Liver (tissue), 9 donors: ENCODE measurements around the gene NWD2. TPM values are rescaled to one million over a fixed set of nuclear protein-coding genes. Genes with fewer than 3 reads are reported as not detected.

Experiments
- DNase-seq: peaks from one replicate; pipeline ENCODE4 v3.0.0-alpha.2; 2017; ENCODE audit warnings: low spot score
- H3K27ac ChIP-seq, 2 donors: one replicate each; pipeline ENCODE4 v1.7.0; 2013; ENCODE audit warnings: inconsistent platforms in 2 of 2, low read length in 2 of 2, control low read depth in 1 of 2, low read depth in 1 of 2, mild to moderate bottlenecking in 1 of 2
- H3K27me3 ChIP-seq, 4 donors: one replicate each; pipeline versions ENCODE4 v1.6.1 to v1.7.0; 2013; ENCODE audit warnings: low read length in 3 of 4, inconsistent platforms in 1 of 4, mild to moderate bottlenecking in 1 of 4, moderate library complexity in 1 of 4; ENCODE audit not compliant: control insufficient read depth in 4 of 4, insufficient read depth in 4 of 4
- H3K36me3 ChIP-seq, 4 donors: one replicate each; pipeline versions ENCODE4 v1.6.1 to v1.7.0; 2013; ENCODE audit warnings: low read length in 3 of 4, mild to moderate bottlenecking in 3 of 4, low read depth in 1 of 4, moderate library complexity in 1 of 4; ENCODE audit not compliant: control insufficient read depth in 4 of 4, insufficient read depth in 3 of 4
- H3K4me1 ChIP-seq, 4 donors: one replicate each; pipeline versions ENCODE4 v1.6.1 to v1.7.0; 2013; ENCODE audit warnings: low read length in 3 of 4, mild to moderate bottlenecking in 3 of 4, moderate library complexity in 1 of 4; ENCODE audit not compliant: control insufficient read depth in 4 of 4, insufficient read depth in 4 of 4
- H3K4me3 ChIP-seq, 3 donors: one replicate each; pipeline versions ENCODE4 v1.6.1 to v1.7.0; 2013; ENCODE audit warnings: low read length in 3 of 3, control low read depth in 1 of 3, low read depth in 1 of 3, mild to moderate bottlenecking in 1 of 3
- H3K9ac ChIP-seq, 2 donors: one replicate each; pipeline ENCODE4 v1.7.0; 2013; ENCODE audit warnings: low read length in 2 of 2, mild to moderate bottlenecking in 2 of 2, moderate library complexity in 2 of 2, control low read depth in 1 of 2, low read depth in 1 of 2
- H3K9me3 ChIP-seq, 4 donors: one replicate each; pipeline versions ENCODE4 v1.6.1 to v1.7.0; 2013; ENCODE audit warnings: low read length in 3 of 4; ENCODE audit not compliant: control insufficient read depth in 4 of 4
- ATF3 ChIP-seq: IDR thresholded peaks from 2 replicates; pipeline ENCODE4 v1.6.1; 2016; ENCODE audit warnings: antibody characterized with exemption
- CTCF ChIP-seq: fragments of 150-350 bp; IDR thresholded peaks from 2 replicates; pipeline ENCODE4 v1.5.1; 2017; ENCODE audit warnings: improper control_type of control experiment, low read depth, low read length; ENCODE audit not compliant: missing input control
- EGR1 ChIP-seq, 2 donors: IDR thresholded peaks; 2 replicates each; pipeline ENCODE4 v1.6.1; 2016 to 2018; ENCODE audit warnings: antibody characterized with exemption in 2 of 2, low read depth in 2 of 2
- FOXA1 ChIP-seq: IDR thresholded peaks from 2 replicates; pipeline ENCODE4 v1.6.1; 2016; ENCODE audit warnings: antibody characterized with exemption
- FOXA2 ChIP-seq: IDR thresholded peaks from 2 replicates; pipeline ENCODE4 v1.6.1; 2016; ENCODE audit warnings: antibody characterized with exemption
- GABPA ChIP-seq, 2 donors: IDR thresholded peaks in 1 of 2; conservative IDR thresholded peaks in 1 of 2; 2 replicates each; pipeline ENCODE4 v1.6.1; 2016; ENCODE audit warnings: antibody characterized with exemption in 2 of 2, mild to moderate bottlenecking in 1 of 2, moderate library complexity in 1 of 2
- HNF4A ChIP-seq, 2 donors: conservative IDR thresholded peaks; 2 replicates each; pipeline ENCODE4 v1.6.1; 2016; ENCODE audit warnings: antibody characterized with exemption in 2 of 2, mild to moderate bottlenecking in 2 of 2
- HNF4G ChIP-seq: IDR thresholded peaks from 2 replicates; pipeline ENCODE4 v1.6.1; 2016; ENCODE audit warnings: antibody characterized with exemption
- JUND ChIP-seq, 2 donors: IDR thresholded peaks; 2 replicates each; pipeline ENCODE4 v1.6.1; 2016; ENCODE audit warnings: antibody characterized with exemption in 2 of 2
- MAX ChIP-seq: IDR thresholded peaks from 2 replicates; pipeline ENCODE4 v1.6.1; 2016; ENCODE audit warnings: antibody characterized with exemption
- NR2F2 ChIP-seq: IDR thresholded peaks from 2 replicates; pipeline ENCODE4 v1.6.1; 2016; ENCODE audit warnings: antibody characterized with exemption
- RAD21 ChIP-seq, 2 donors: IDR thresholded peaks; 2 replicates each; pipeline ENCODE4 v1.6.1; 2016; ENCODE audit warnings: antibody characterized with exemption in 2 of 2, mild to moderate bottlenecking in 2 of 2
- REST ChIP-seq: IDR thresholded peaks from 2 replicates; pipeline ENCODE4 v1.6.1; 2016; ENCODE audit warnings: antibody characterized with exemption, mild to moderate bottlenecking
- RXRA ChIP-seq, 2 donors: IDR thresholded peaks; 2 replicates each; pipeline ENCODE4 v1.6.1; 2017 to 2018; ENCODE audit warnings: antibody characterized with exemption in 2 of 2, mild to moderate bottlenecking in 1 of 2
- SP1 ChIP-seq: IDR thresholded peaks from 2 replicates; pipeline ENCODE4 v1.6.1; 2018; ENCODE audit warnings: antibody characterized with exemption, mild to moderate bottlenecking
- TAF1 ChIP-seq: conservative IDR thresholded peaks from 2 replicates; pipeline ENCODE4 v1.6.1; 2016; ENCODE audit warnings: antibody characterized with exemption, mild to moderate bottlenecking
- YY1 ChIP-seq: IDR thresholded peaks from 2 replicates; pipeline ENCODE4 v1.6.1; 2016; ENCODE audit warnings: antibody characterized with exemption, mild to moderate bottlenecking
- ZBTB33 ChIP-seq: IDR thresholded peaks from 2 replicates; pipeline ENCODE4 v1.6.1; 2016; ENCODE audit warnings: antibody characterized with exemption
- WGBS: extraction: QIAGEN DNeasy Blood & Tissue Kit; methylation state at CpG from one replicate; pipeline ENCODE4 v1.1.7; 2013; 5-methylcytosine and 5-hydroxymethylcytosine counted together
- polyA plus RNA-seq, 2 donors: library from polyadenylated mRNA; stranded (reverse) in 1 of 2; unstranded in 1 of 2; fragments of 200-250 nt in 1 of 2; fragments of >200 nt in 1 of 2; fragmentation: Nextera tagmentation in 1 of 2; extraction: Ambion mirVana in 1 of 2; gene quantifications; one replicate each; pipeline versions ENCODE4 v1.2.1 to v1.2.3, GENCODE V29; 2013 to 2015
- total RNA-seq, 2 donors: library from RNA; depleted of rRNA; stranded (reverse); fragments of >200 nt; gene quantifications; one replicate each; pipeline ENCODE4 v1.2.3, GENCODE V29; 2014
- donor health status: healthy.
- donor health status: healthy.
- donor health status: healthy.
- donor health status: healthy.
- donor health status: healthy.

NWD2 gene
- total and polyA plus RNA-seq, 4 donors = 0.08 to 0.37 TPM; not detected in 2

GRCh38 chr4:37393321-37393720, 148.8 kb downstream of the NWD2 start:
- H3K4me3 ChIP-seq = no peak overlapping the region
- H3K4me1 ChIP-seq = peaks cover 1 to 10% (median 5%) of the 10 kb centered on the region in 4 donors
- no peak for DNase-seq
- H3K27me3 ChIP-seq = no peaks in the 10 kb centered on the region
- H3K27ac ChIP-seq = no peak overlapping the region
- no peak for TF ChIP-seq SP1
- TF ChIP-seq HNF4G = no peak
- no peak for TF ChIP-seq YY1
- no peak for TF ChIP-seq RAD21 (IDR thresholded peaks at IDR 0.05)
- no peak for TF ChIP-seq ZBTB33
- TF ChIP-seq FOXA1 = no peak
- no peak for TF ChIP-seq GABPA (IDR thresholded peaks at IDR 0.05 in 1 of 2, conservative IDR thresholded peaks at IDR 0.05 in 1 of 2)
- no peak for TF ChIP-seq REST
- TF ChIP-seq MAX = no peak
- TF ChIP-seq CTCF = no peak
- TF ChIP-seq RXRA (IDR thresholded peaks at IDR 0.05) = no peak
- no peak for TF ChIP-seq NR2F2
- TF ChIP-seq HNF4A (conservative IDR thresholded peaks at IDR 0.05) = no peak
- no peak for TF ChIP-seq TAF1
- TF ChIP-seq EGR1 (IDR thresholded peaks at IDR 0.05; ENCODE audit: low read depth in 2 of 2) = no peak
- TF ChIP-seq ATF3 = no peak
- TF ChIP-seq JUND (IDR thresholded peaks at IDR 0.05) = no peak
- 89% methylated on average over 3 of the region's 3 CpGs for WGBS
- H3K9ac ChIP-seq = no peak overlapping the region
- H3K36me3 ChIP-seq = no peaks in the 10 kb centered on the region
- no peaks in the 10 kb centered on the region for H3K9me3 ChIP-seq

- Histone ChIP-seq H3K27me3 (no peaks in the 10 kb centered on the region), H3K9ac (no peak overlapping the region), H3K9me3 (no peaks in the 10 kb centered on the region), H3K4me3 (no peak overlapping the region), H3K36me3 (no peaks in the 10 kb centered on the region), H3K4me1 (peaks cover 0 to 7% (median 2%) of the 10 kb centered on the region in 4 donors), H3K27ac (no peak overlapping the region)
- DNase-seq = no peak
- WGBS = 90% methylated on average over 3 of the region's 3 CpGs
- TF ChIP-seq HNF4A (conservative IDR thresholded peaks at IDR 0.05) = no peak
- no peak for TF ChIP-seq EGR1 (IDR thresholded peaks at IDR 0.05; ENCODE audit: low read depth in 2 of 2)
- no peak for TF ChIP-seq HNF4G
- TF ChIP-seq NR2F2 = no peak
- TF ChIP-seq TAF1 = no peak
- TF ChIP-seq ATF3 = no peak
- TF ChIP-seq MAX = no peak
- TF ChIP-seq ZBTB33 = no peak
- TF ChIP-seq RXRA (IDR thresholded peaks at IDR 0.05) = no peak
- no peak for TF ChIP-seq SP1
- no peak for TF ChIP-seq FOXA1
- TF ChIP-seq GABPA (IDR thresholded peaks at IDR 0.05 in 1 of 2, conservative IDR thresholded peaks at IDR 0.05 in 1 of 2) = no peak
- no peak for TF ChIP-seq YY1
- TF ChIP-seq FOXA2 = no peak
- no peak for TF ChIP-seq JUND (IDR thresholded peaks at IDR 0.05)
- no peak for TF ChIP-seq CTCF
- no peak for TF ChIP-seq RAD21 (IDR thresholded peaks at IDR 0.05)
Measured at GRCh38 chr4:37393889-37394288, 149.3 kb downstream of the NWD2 start.
